ENCODE results near the gene IL15.

DNA sequence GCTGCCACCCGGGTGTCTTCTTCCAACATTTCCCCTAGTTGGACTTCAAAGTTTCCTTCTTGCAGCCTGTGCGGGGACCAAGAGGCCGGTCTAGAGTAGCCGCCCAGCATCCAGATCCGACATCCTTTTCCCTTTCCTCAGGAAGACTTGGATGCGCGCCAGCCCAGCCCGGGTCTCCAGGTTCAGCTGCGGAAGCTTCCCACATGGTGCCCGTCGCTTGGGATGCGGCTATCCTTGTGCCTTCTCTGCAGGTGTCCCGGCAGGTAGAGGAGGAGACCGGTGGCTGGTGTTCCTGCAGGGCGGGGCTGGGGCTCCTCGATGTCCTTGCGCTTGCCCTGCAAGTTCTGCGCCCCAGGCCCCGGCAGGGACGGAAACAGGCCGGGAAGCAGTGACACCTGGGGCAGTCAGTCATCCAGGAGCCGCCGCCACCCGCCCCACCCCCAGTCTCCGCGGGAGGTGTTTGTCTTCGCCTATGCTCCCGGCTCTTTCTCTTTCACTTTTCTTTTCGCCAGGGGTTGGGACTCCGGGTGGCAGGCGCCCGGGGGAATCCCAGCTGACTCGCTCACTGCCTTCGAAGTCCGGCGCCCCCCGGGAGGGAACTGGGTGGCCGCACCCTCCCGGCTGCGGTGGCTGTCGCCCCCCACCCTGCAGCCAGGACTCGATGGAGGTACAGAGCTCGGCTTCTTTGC is at the start of gene IL15:
- TF ChIP-seq CREB1 (CRISPR knock-in tag; IDR thresholded peaks at IDR 0.05; ENCODE audit: low read depth) (no peak), POLR2AphosphoS5 (IDR thresholded peaks at IDR 0.05; ENCODE audit: low read depth) (no peak), EZH2 (IDR thresholded peaks at IDR 0.05; ENCODE audit: low read depth, unreplicated experiment) (no peak), JUNB (IDR thresholded peaks at IDR 0.05; ENCODE audit: unreplicated experiment) (no peak), EZH2phosphoT487 (IDR thresholded peaks at IDR 0.05; ENCODE audit: unreplicated experiment) (no peak)
- TF ChIP-seq, protein P1, sequence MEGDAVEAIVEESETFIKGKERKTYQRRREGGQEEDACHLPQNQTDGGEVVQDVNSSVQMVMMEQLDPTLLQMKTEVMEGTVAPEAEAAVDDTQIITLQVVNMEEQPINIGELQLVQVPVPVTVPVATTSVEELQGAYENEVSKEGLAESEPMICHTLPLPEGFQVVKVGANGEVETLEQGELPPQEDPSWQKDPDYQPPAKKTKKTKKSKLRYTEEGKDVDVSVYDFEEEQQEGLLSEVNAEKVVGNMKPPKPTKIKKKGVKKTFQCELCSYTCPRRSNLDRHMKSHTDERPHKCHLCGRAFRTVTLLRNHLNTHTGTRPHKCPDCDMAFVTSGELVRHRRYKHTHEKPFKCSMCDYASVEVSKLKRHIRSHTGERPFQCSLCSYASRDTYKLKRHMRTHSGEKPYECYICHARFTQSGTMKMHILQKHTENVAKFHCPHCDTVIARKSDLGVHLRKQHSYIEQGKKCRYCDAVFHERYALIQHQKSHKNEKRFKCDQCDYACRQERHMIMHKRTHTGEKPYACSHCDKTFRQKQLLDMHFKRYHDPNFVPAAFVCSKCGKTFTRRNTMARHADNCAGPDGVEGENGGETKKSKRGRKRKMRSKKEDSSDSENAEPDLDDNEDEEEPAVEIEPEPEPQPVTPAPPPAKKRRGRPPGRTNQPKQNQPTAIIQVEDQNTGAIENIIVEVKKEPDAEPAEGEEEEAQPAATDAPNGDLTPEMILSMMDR (conservative IDR thresholded peaks at IDR 0.05; ENCODE audit: low read depth in 2 of 2), result no peak
- TF ChIP-seq, protein P2, sequence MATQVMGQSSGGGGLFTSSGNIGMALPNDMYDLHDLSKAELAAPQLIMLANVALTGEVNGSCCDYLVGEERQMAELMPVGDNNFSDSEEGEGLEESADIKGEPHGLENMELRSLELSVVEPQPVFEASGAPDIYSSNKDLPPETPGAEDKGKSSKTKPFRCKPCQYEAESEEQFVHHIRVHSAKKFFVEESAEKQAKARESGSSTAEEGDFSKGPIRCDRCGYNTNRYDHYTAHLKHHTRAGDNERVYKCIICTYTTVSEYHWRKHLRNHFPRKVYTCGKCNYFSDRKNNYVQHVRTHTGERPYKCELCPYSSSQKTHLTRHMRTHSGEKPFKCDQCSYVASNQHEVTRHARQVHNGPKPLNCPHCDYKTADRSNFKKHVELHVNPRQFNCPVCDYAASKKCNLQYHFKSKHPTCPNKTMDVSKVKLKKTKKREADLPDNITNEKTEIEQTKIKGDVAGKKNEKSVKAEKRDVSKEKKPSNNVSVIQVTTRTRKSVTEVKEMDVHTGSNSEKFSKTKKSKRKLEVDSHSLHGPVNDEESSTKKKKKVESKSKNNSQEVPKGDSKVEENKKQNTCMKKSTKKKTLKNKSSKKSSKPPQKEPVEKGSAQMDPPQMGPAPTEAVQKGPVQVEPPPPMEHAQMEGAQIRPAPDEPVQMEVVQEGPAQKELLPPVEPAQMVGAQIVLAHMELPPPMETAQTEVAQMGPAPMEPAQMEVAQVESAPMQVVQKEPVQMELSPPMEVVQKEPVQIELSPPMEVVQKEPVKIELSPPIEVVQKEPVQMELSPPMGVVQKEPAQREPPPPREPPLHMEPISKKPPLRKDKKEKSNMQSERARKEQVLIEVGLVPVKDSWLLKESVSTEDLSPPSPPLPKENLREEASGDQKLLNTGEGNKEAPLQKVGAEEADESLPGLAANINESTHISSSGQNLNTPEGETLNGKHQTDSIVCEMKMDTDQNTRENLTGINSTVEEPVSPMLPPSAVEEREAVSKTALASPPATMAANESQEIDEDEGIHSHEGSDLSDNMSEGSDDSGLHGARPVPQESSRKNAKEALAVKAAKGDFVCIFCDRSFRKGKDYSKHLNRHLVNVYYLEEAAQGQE (IDR thresholded peaks at IDR 0.05; ENCODE audit: unreplicated experiment), result no peak
